ENCODE measurements around the gene TM9SF2.

GRCh38 chr13:99523838-99524237 lies 22.6 kb downstream of the TM9SF2 start:
- TF ChIP-seq CTCF (IDR thresholded peaks at IDR 0.05) (no peak), POLR2A (IDR thresholded peaks at IDR 0.05) (no peak)
